HG02943 (cell line): ENCODE results near the gene RIMBP2.

Experiments used
- ATAC-seq: cut with Tn5 transposase; IDR thresholded peaks from one replicate; pipeline ENCODE4 v1.9.1; 2021; ENCODE audit warnings: mild to moderate bottlenecking, low read depth, moderate library complexity; ENCODE audit not compliant: unreplicated experiment

RIMBP2 gene

GRCh38 chr12:130456375-130457199 lies 259.5 kb downstream of the RIMBP2 start:
- no peak for ATAC-seq

- no peak for ATAC-seq
Measured at GRCh38 chr12:130455161-130455560, 260.9 kb downstream of the RIMBP2 start.

GRCh38 chr12:130454296-130454695 lies 261.8 kb downstream of the RIMBP2 start:
- no peak for ATAC-seq

GRCh38 chr12:130452546-130452945 lies 263.6 kb downstream of the RIMBP2 start:
- no peak for ATAC-seq

GRCh38 chr12:130451001-130451930 lies 264.8 kb downstream of the RIMBP2 start:
- no peak for ATAC-seq

- ATAC-seq = no peak
Measured at GRCh38 chr12:130449291-130449690, 266.8 kb downstream of the RIMBP2 start.

GRCh38 chr12:130448044-130448821 lies 267.9 kb downstream of the RIMBP2 start:
- ATAC-seq = no peak

GRCh38 chr12:130447655-130447965 lies 268.5 kb downstream of the RIMBP2 start:
- ATAC-seq = no peak

GRCh38 chr12:130446846-130447654 lies 269.0 kb downstream of the RIMBP2 start:
- ATAC-seq = no peak

- ATAC-seq = no peak
Measured at GRCh38 chr12:130444986-130445385, 271.1 kb downstream of the RIMBP2 start.

GRCh38 chr12:130444061-130444460 lies 272.0 kb downstream of the RIMBP2 start:
- no peak for ATAC-seq

- no peak for ATAC-seq
Measured at GRCh38 chr12:130441771-130442760, 274.0 kb downstream of the RIMBP2 start.

GRCh38 chr12:130440411-130441080 lies 275.6 kb downstream of the RIMBP2 start:
- no peak for ATAC-seq

GRCh38 chr12:130439250-130439649 lies 276.8 kb downstream of the RIMBP2 start:
- ATAC-seq = no peak

- no peak for ATAC-seq
Measured at GRCh38 chr12:130438711-130439110, 277.4 kb downstream of the RIMBP2 start.

- ATAC-seq = no peak
Measured at GRCh38 chr12:130438243-130438620, 277.9 kb downstream of the RIMBP2 start.

GRCh38 chr12:130437555-130438242 lies 278.4 kb downstream of the RIMBP2 start:
- no peak for ATAC-seq
